SK-N-SH (cell line): ENCODE measurements around the gene SYNM. TPM values are rescaled to one million over a fixed set of nuclear protein-coding genes. Genes with fewer than 3 reads are reported as not detected.

ENCODE experiments used
- CTCF ChIA-PET: fragments of 300-600, 350-600 bp; formaldehyde crosslinking; extraction: SDS; loops from one replicate; lab custom pipeline; 2021; lab: Yijun Ruan, JAX
- POLR2A ChIA-PET: fragments of 350-600 bp; sonication (Branson Sonifier 250); formaldehyde crosslinking; extraction: SDS; loops from one replicate; lab custom pipeline; 2020; ENCODE audit warnings: antibody characterized with exemption, inconsistent platforms; lab: Yijun Ruan, JAX
- DNase-seq: peaks from one replicate; pipeline ENCODE4 v3.0.0; 2012
- H2AFZ ChIP-seq: fragments of 200-600 bp; sonication (generic); 2 replicates; pipeline ENCODE4 v1.8.1; 2016; ENCODE audit warnings: antibody characterized with exemption, mild to moderate bottlenecking, low read depth
- H3F3A ChIP-seq: fragments of 200-600 bp; sonication (generic); replicated peaks from 2 replicates; pipeline ENCODE3; 2016; ENCODE audit warnings: antibody characterized with exemption, mild to moderate bottlenecking; ENCODE audit not compliant: insufficient read depth
- H3K27ac ChIP-seq, 2 experiments: fragments of 200-500 bp in 1 of 2; fragments of 200-600 bp in 1 of 2; sonication (Bioruptor generic) in 1 of 2; sonication (generic), shearing (Covaris generic) in 1 of 2; 2 replicates each; pipeline versions ENCODE4 v1.5.1 to v1.6.1; 2014 to 2016; ENCODE audit warnings: low read depth in 2 of 2, inconsistent platforms in 1 of 2, low read length in 1 of 2, mild to moderate bottlenecking in 1 of 2, mixed read lengths in 1 of 2
- H3K27me3 ChIP-seq: fragments of 200-600 bp; sonication (generic), shearing (Covaris generic); 2 replicates; pipeline ENCODE4 v1.6.1; 2016; ENCODE audit warnings: mixed run types; ENCODE audit not compliant: insufficient read depth
- H3K36me3 ChIP-seq, 2 experiments: fragments of 200-500 bp in 1 of 2; fragments of 200-600 bp in 1 of 2; sonication (Bioruptor generic) in 1 of 2; sonication (generic) in 1 of 2; replicated peaks in 1 of 2; 2 replicates each; pipeline versions ENCODE3 to v1.5.1; 2014 to 2016; ENCODE audit warnings: low read length in 1 of 2, mild to moderate bottlenecking in 1 of 2; ENCODE audit not compliant: insufficient read depth in 2 of 2, control insufficient read depth in 1 of 2
- H3K4me1 ChIP-seq, 2 experiments: fragments of 200-500 bp in 1 of 2; fragments of 200-600 bp in 1 of 2; sonication (Bioruptor generic) in 1 of 2; sonication (generic), shearing (Covaris generic) in 1 of 2; 2 replicates each; pipeline versions ENCODE4 v1.5.1 to v1.6.1; 2014 to 2016; ENCODE audit warnings: low read depth in 1 of 2, low read length in 1 of 2, mixed run types in 1 of 2; ENCODE audit not compliant: insufficient read depth in 2 of 2, control insufficient read depth in 1 of 2
- H3K4me2 ChIP-seq: fragments of 200-600 bp; sonication (generic), shearing (Covaris generic); 2 replicates; pipeline ENCODE4 v1.6.1; 2017; ENCODE audit warnings: mixed run types
- H3K4me3 ChIP-seq, 2 experiments: fragments of 200-500 bp in 1 of 2; fragments of 200-600 bp in 1 of 2; sonication (Bioruptor generic) in 1 of 2; sonication (generic), shearing (Covaris generic) in 1 of 2; 2 replicates each; pipeline versions ENCODE4 v1.5.1 to v1.8.1; 2014 to 2016; ENCODE audit warnings: low read depth in 2 of 2, inconsistent platforms in 1 of 2, low read length in 1 of 2, mild to moderate bottlenecking in 1 of 2, mixed read lengths in 1 of 2, moderate library complexity in 1 of 2
- H3K79me2 ChIP-seq: fragments of 200-600 bp; sonication (generic); 2 replicates; pipeline ENCODE4 v1.8.1; 2017; ENCODE audit warnings: mild to moderate bottlenecking; ENCODE audit not compliant: insufficient read depth
- H3K9ac ChIP-seq: fragments of 200-600 bp; sonication (generic); 2 replicates; pipeline ENCODE4 v1.6.1; 2017; ENCODE audit warnings: mixed run types
- H3K9me2 ChIP-seq: fragments of 200-600 bp; sonication (generic); 2 replicates; pipeline ENCODE4 v1.6.1; 2017; ENCODE audit warnings: mixed run types
- H3K9me3 ChIP-seq: fragments of 200-600 bp; sonication (generic); 2 replicates; pipeline ENCODE4 v1.6.1; 2017; ENCODE audit warnings: mixed run types, mild to moderate bottlenecking, moderate library complexity
- H4K20me1 ChIP-seq: fragments of 200-600 bp; sonication (generic); 2 replicates; pipeline ENCODE4 v1.6.1; 2017; ENCODE audit warnings: mild to moderate bottlenecking, mixed run types; ENCODE audit not compliant: insufficient read depth
- ELF1 ChIP-seq: IDR thresholded peaks from 2 replicates; pipeline ENCODE4 v1.4.0; 2012
- EZH2phosphoT487 ChIP-seq: fragments of 200-600 bp; sonication (generic); IDR thresholded peaks from 2 replicates; pipeline ENCODE4 v1.6.1; 2017; ENCODE audit warnings: low read depth, mixed run types, mild to moderate bottlenecking, antibody characterized with exemption, moderate library complexity, borderline replicate concordance
- FOSL2 ChIP-seq: IDR thresholded peaks from 2 replicates; pipeline ENCODE4 v1.4.0; 2012; ENCODE audit warnings: low read depth, mild to moderate bottlenecking, moderate library complexity, borderline replicate concordance
- FOXJ3 ChIP-seq: sonication (generic); formaldehyde crosslinking; IDR thresholded peaks from 2 replicates; pipeline ENCODE4 v1.5.1; 2020; ENCODE audit warnings: mild to moderate bottlenecking, missing genetic modification reagents
- GABPA ChIP-seq: IDR thresholded peaks from 2 replicates; pipeline ENCODE4 v1.4.0; 2012; ENCODE audit warnings: low read depth, mild to moderate bottlenecking
- GATA2 ChIP-seq: sonication (generic); formaldehyde crosslinking; IDR thresholded peaks from 2 replicates; pipeline ENCODE4 v1.5.0; 2020; ENCODE audit warnings: mild to moderate bottlenecking, missing genetic modification reagents
- MEF2A ChIP-seq: IDR thresholded peaks from 2 replicates; pipeline ENCODE4 v1.4.0; 2012; ENCODE audit warnings: low read depth, borderline replicate concordance
- NFIC ChIP-seq: IDR thresholded peaks from 2 replicates; pipeline ENCODE4 v1.4.0; 2012; ENCODE audit warnings: borderline replicate concordance
- NRF1 ChIP-seq: IDR thresholded peaks from 2 replicates; pipeline ENCODE4 v1.6.1; 2012; ENCODE audit warnings: low read depth, mild to moderate bottlenecking, low read length
- POLR2AphosphoS5 ChIP-seq: IDR thresholded peaks from 2 replicates; pipeline ENCODE4 v1.6.1; 2012; ENCODE audit warnings: low read depth, low read length
- RAD21 ChIP-seq: IDR thresholded peaks from 2 replicates; pipeline ENCODE4 v1.6.1; 2012; ENCODE audit warnings: mild to moderate bottlenecking, low read length
- RCOR1 ChIP-seq: fragments of 150-350 bp; IDR thresholded peaks from 2 replicates; pipeline ENCODE4 v1.6.1; 2017; ENCODE audit warnings: antibody characterized with exemption, low read length
- SIN3A ChIP-seq: IDR thresholded peaks from 2 replicates; pipeline ENCODE4 v1.6.1; 2012; ENCODE audit warnings: low read depth, mild to moderate bottlenecking, low read length, moderate library complexity, borderline replicate concordance
- TAF1 ChIP-seq: IDR thresholded peaks from 2 replicates; pipeline ENCODE4 v1.6.1; 2012; ENCODE audit warnings: low read depth, mild to moderate bottlenecking, low read length, moderate library complexity, borderline replicate concordance
- TEAD4 ChIP-seq: IDR thresholded peaks from 2 replicates; pipeline ENCODE4 v1.4.0; 2012; ENCODE audit warnings: mild to moderate bottlenecking, borderline replicate concordance; ENCODE audit not compliant: insufficient read depth
- WGBS: methylation state at CpG from one replicate; pipeline ENCODE4 v1.1.6; 2017; ENCODE audit warnings: low lambda C conversion rate; 5-methylcytosine and 5-hydroxymethylcytosine counted together
- polyA plus RNA-seq, 3 experiments: library from polyadenylated mRNA; depleted of rRNA; stranded (reverse); fragments of >200 nt; gene quantifications; 2 replicates each; pipeline ENCODE4 v1.2.3, GENCODE V29; 2012
- TF ChIP-seq, protein P1 (sequence below): IDR thresholded peaks from 2 replicates; pipeline ENCODE4 v1.6.1; 2012; ENCODE audit warnings: mild to moderate bottlenecking, low read depth, low read length, moderate library complexity
- TF ChIP-seq, protein P2 (sequence below): IDR thresholded peaks from 2 replicates; pipeline ENCODE4 v1.4.0; 2012; ENCODE audit warnings: low read depth, borderline replicate concordance

The SYNM gene
- polyA plus RNA-seq, 1 of the 3 experiments (the other 2 are of a cell fraction) = 5.0 TPM

DNA sequence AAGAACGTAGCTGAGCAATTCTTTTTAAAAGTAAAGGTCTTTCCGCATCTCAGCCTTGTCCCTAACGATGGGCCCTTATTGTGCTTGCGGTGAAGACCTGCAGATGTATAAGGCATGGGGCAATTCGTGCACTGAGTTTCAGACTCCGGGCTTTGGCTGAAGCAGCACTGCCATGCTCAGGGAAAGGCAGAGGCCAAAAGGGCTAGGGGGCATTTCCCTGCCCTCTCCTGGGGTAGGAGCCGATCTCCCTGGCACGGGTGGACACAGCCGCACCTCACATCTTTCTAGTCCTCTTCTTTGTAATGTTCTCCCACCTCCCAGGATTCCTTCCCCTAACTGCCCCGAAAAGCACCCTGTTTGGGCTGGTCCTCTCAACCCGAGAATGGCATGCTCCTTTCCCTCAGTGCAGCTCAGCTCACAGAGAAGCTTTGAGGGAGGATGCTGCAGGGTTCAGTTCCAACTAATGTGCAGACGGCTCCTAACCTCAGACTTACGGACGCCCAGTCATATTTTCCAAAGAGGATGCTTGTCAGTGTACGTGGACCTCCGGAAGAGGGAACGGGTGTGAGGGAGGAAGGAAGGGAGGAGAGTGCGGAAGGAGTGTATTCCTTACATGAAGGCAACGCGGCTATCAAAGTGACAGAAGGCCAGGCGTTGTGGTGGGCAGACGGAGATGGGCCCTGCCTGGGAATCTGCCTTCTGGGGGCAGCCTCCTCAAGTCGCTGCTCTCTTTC is 61.2 kb downstream of the SYNM start:
- no peaks in the 10 kb centered on the region for H4K20me1 ChIP-seq
- ChIA-PET POLR2A (no interaction called here), CTCF (interaction anchor here (1.4 kb wide), 1 partner anchor 10 kb away, joined by 3 read pairs; no protein-coding TSS in a partner anchor)
- H3K27ac ChIP-seq = no peak overlapping the region
- H3K4me2 ChIP-seq = no peak overlapping the region
- H3K4me1 ChIP-seq = peaks cover 2 to 11% of the 10 kb centered on the region in 2 experiments; a peak in 3 of 4 replicates
- TF ChIP-seq MEF2A (no peak), TEAD4 (no peak), EZH2phosphoT487 (no peak), NFIC (no peak), RCOR1 (no peak), ELF1 (no peak), POLR2AphosphoS5 (no peak), GABPA (no peak), SIN3A (no peak)
- TF ChIP-seq, protein P1, sequence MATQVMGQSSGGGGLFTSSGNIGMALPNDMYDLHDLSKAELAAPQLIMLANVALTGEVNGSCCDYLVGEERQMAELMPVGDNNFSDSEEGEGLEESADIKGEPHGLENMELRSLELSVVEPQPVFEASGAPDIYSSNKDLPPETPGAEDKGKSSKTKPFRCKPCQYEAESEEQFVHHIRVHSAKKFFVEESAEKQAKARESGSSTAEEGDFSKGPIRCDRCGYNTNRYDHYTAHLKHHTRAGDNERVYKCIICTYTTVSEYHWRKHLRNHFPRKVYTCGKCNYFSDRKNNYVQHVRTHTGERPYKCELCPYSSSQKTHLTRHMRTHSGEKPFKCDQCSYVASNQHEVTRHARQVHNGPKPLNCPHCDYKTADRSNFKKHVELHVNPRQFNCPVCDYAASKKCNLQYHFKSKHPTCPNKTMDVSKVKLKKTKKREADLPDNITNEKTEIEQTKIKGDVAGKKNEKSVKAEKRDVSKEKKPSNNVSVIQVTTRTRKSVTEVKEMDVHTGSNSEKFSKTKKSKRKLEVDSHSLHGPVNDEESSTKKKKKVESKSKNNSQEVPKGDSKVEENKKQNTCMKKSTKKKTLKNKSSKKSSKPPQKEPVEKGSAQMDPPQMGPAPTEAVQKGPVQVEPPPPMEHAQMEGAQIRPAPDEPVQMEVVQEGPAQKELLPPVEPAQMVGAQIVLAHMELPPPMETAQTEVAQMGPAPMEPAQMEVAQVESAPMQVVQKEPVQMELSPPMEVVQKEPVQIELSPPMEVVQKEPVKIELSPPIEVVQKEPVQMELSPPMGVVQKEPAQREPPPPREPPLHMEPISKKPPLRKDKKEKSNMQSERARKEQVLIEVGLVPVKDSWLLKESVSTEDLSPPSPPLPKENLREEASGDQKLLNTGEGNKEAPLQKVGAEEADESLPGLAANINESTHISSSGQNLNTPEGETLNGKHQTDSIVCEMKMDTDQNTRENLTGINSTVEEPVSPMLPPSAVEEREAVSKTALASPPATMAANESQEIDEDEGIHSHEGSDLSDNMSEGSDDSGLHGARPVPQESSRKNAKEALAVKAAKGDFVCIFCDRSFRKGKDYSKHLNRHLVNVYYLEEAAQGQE = no peak
- 87% methylated on average over 23 of the region's 23 CpGs for whole genome bisulfite sequencing
- DNase-seq = no peak
- H3K27me3 ChIP-seq = no peaks in the 10 kb centered on the region
- peaks cover 5% of the 10 kb centered on the region for H3F3A ChIP-seq
- H3K36me3 ChIP-seq = no peaks in the 10 kb centered on the region
- no peak overlapping the region for H3K9ac ChIP-seq
- H3K9me3 ChIP-seq = no peaks in the 10 kb centered on the region
- H3K9me2 ChIP-seq = no peaks in the 10 kb centered on the region
- no peak overlapping the region for H3K4me3 ChIP-seq
- H3K79me2 ChIP-seq = no peaks in the 10 kb centered on the region
- H2AFZ ChIP-seq = no peak overlapping the region

DNA sequence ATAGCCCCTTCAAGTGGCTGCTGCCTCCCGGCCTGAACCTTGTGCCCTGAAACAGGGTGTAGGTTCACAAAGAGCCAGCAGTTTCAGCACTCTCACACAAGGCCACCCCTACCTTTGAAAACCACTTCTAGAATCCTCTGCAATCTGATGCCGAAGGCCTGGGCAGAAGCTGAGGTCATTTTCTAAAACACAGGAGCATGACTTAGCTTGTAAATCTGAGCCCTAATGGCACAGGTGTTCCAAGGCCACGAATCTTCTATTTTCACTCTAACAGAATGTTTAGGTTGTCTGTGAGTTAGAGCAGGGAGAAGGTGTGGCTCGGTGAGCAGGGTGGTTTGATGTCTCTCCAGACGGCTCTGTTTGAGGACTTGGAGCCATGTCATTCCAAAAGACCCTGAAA is 62.3 kb downstream of the SYNM start:
- 88% methylated on average over 4 of the region's 5 CpGs for WGBS

More for the DNA sequence above, 62.3 kb downstream of the SYNM start:
- Histone ChIP-seq H3K9me2 (no peaks in the 10 kb centered on the region), H3K4me2 (no peak overlapping the region), H3K4me3 (no peak overlapping the region), H3K36me3 (no peaks in the 10 kb centered on the region), H3F3A (peaks cover 5% of the 10 kb centered on the region), H3K79me2 (no peaks in the 10 kb centered on the region), H4K20me1 (no peaks in the 10 kb centered on the region), H3K9ac (no peak overlapping the region), H3K9me3 (no peaks in the 10 kb centered on the region), H3K27me3 (no peaks in the 10 kb centered on the region), H3K4me1 (peaks cover 2 to 11% of the 10 kb centered on the region in 2 experiments; a peak in 3 of 4 replicates), H2AFZ (no peak overlapping the region), H3K27ac (no peak overlapping the region)
- no peak for TF ChIP-seq EZH2phosphoT487
- no peak for TF ChIP-seq FOSL2
- no peak for TF ChIP-seq FOXJ3
- no peak for TF ChIP-seq POLR2AphosphoS5
- no peak for TF ChIP-seq TAF1
- no peak for TF ChIP-seq NRF1
- no peak for TF ChIP-seq TEAD4
- TF ChIP-seq, protein P2, sequence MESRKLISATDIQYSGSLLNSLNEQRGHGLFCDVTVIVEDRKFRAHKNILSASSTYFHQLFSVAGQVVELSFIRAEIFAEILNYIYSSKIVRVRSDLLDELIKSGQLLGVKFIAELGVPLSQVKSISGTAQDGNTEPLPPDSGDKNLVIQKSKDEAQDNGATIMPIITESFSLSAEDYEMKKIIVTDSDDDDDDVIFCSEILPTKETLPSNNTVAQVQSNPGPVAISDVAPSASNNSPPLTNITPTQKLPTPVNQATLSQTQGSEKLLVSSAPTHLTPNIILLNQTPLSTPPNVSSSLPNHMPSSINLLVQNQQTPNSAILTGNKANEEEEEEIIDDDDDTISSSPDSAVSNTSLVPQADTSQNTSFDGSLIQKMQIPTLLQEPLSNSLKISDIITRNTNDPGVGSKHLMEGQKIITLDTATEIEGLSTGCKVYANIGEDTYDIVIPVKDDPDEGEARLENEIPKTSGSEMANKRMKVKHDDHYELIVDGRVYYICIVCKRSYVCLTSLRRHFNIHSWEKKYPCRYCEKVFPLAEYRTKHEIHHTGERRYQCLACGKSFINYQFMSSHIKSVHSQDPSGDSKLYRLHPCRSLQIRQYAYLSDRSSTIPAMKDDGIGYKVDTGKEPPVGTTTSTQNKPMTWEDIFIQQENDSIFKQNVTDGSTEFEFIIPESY = no peak
- no peak for TF ChIP-seq RAD21
- TF ChIP-seq GATA2 = no peak
- ChIA-PET CTCF (interaction anchor here (1.2 kb wide), 1 partner anchor 46 kb away, joined by 4 read pairs; no protein-coding TSS in a partner anchor), POLR2A (no interaction called here)
- DNase-seq = no peak
